ENCODE data around the gene LPAR6. TPM values are rescaled to one million over a fixed set of nuclear protein-coding genes. Genes with fewer than 3 reads are reported as not detected.

LPAR6 gene
- total RNA-seq, 1 donor from 2014 or later, result 5.8 TPM

DNA sequence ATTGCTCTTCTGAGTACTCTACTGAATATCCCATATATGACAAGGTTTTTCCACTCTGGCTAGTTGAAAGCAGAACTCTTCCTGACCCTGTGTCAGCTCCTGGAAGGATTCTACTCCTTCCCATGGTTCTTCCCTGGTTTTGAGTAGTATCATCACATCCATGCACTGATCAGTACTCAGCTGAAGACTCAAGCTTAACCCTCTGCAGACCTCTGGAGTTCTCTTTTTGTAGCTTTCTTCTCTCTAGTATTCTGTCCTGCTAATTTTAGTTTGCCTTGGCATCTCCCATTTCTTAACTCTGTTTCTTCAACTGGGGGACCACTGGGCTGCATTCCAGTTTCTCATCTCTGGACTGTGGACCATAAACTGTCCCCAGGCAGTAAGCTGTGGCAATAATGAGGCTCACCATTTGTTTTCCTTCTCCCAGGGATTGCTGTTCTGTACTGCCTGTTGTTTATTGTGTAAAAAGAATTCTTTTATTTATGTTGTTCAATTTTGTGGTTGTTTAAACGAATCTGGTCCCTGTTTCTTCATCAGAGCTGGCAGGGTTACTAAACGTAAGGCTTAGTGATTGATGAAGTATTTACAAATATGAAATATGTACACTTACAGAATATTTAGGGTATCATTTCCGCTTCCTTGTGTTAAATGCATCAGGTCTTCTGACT lies 19.7 kb downstream of the LPAR6 start:
- H3K4me1 Mint-ChIP-seq (ENCODE audit: low read depth), result peaks cover 7% of the 10 kb centered on the region
- H3K9me3 Mint-ChIP-seq, result peaks cover 38% of the 10 kb centered on the region
- peaks cover 64% of the 10 kb centered on the region for H3K36me3 Mint-ChIP-seq (ENCODE audit: low read depth)
- H3K4me3 Mint-ChIP-seq (ENCODE audit: low read depth), result no peak overlapping the region
- no peaks in the 10 kb centered on the region for H3K27me3 Mint-ChIP-seq (ENCODE audit: low read depth)
- intact Hi-C loops (cut with micrococcal nuclease), result no loop called here
- DNase-seq (ENCODE audit: low spot score), result no peak
- H3K27ac Mint-ChIP-seq, result no peak overlapping the region

DNA sequence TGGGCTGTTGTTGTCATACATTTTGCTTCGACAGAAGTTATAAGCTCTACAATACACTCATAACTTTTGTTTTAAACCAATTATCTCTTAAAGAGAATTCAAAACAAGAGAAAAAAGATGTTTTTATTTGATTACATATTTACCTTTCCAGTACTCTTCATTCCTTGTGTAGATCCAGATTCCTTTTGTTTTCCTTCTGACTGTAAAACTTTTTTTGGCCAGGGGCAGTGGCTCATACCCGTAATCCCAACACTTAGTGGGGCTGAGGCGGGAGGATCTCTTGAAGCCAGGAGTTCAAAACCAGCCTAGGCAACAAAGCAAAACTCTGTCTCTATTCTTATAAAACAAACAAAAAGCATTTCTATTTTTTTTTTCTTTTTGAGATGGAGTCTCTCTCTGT lies 21.7 kb downstream of the LPAR6 start:
- H3K36me3 Mint-ChIP-seq (ENCODE audit: low read depth), result peaks cover 61% of the 10 kb centered on the region
- H3K9me3 Mint-ChIP-seq, result peaks cover 32% of the 10 kb centered on the region
- H3K27me3 Mint-ChIP-seq (ENCODE audit: low read depth), result no peaks in the 10 kb centered on the region
- intact Hi-C loops (cut with micrococcal nuclease), result no loop called here
- no peak overlapping the region for H3K4me3 Mint-ChIP-seq (ENCODE audit: low read depth)
- no peak overlapping the region for H3K27ac Mint-ChIP-seq
- DNase-seq (ENCODE audit: low spot score), result no peak
- H3K4me1 Mint-ChIP-seq (ENCODE audit: low read depth), result peaks cover 13% of the 10 kb centered on the region

DNA sequence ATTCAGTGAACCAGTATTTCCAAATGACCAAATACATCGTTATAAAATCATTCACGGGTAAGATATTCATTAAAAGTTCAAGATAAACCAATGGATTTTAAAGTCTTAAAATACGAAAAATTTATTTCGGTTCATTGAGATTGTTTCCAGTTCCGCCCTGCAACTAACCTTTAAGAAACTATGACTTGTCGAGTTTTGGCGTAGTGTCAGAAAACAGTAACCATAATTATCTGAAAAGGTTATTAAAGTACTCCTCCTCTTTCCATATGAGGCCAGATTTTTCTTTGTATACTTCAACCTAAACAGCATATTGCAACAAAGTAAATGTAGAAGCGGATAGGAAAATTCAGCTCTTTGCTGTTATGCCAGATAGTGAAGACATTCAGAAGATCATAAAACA lies 26.1 kb downstream of the LPAR6 start:
- Mint-ChIP-seq H3K27ac (no peak overlapping the region), H3K4me3 (ENCODE audit: low read depth) (no peak overlapping the region), H3K36me3 (ENCODE audit: low read depth) (peaks cover 41% of the 10 kb centered on the region), H3K27me3 (ENCODE audit: low read depth) (no peaks in the 10 kb centered on the region), H3K4me1 (ENCODE audit: low read depth) (peaks cover 13% of the 10 kb centered on the region), H3K9me3 (no peaks in the 10 kb centered on the region)
- DNase-seq (ENCODE audit: low spot score), result no peak
- intact Hi-C loops (cut with micrococcal nuclease), result no loop called here

GRCh38 chr13:48383384-48383783 lies 29.5 kb downstream of the LPAR6 start:
- H3K4me3 Mint-ChIP-seq (ENCODE audit: low read depth), result no peak overlapping the region
- H3K4me1 Mint-ChIP-seq (ENCODE audit: low read depth), result peaks cover 7% of the 10 kb centered on the region
- no peak overlapping the region for H3K27ac Mint-ChIP-seq
- DNase-seq (ENCODE audit: low spot score), result no peak
- H3K36me3 Mint-ChIP-seq (ENCODE audit: low read depth), result peaks cover 51% of the 10 kb centered on the region
- intact Hi-C loops (cut with micrococcal nuclease), result no loop called here
- no peaks in the 10 kb centered on the region for H3K27me3 Mint-ChIP-seq (ENCODE audit: low read depth)
- no peaks in the 10 kb centered on the region for H3K9me3 Mint-ChIP-seq

- Mint-ChIP-seq H3K27me3 (ENCODE audit: low read depth) (no peaks in the 10 kb centered on the region), H3K4me3 (ENCODE audit: low read depth) (no peak overlapping the region), H3K4me1 (ENCODE audit: low read depth) (no peaks in the 10 kb centered on the region), H3K9me3 (no peaks in the 10 kb centered on the region), H3K27ac (no peak overlapping the region), H3K36me3 (ENCODE audit: low read depth) (peaks cover 57% of the 10 kb centered on the region)
- DNase-seq (ENCODE audit: low spot score), result no peak
- intact Hi-C loops (cut with micrococcal nuclease), result no loop called here
These were observed 32.3 kb downstream of the LPAR6 start for GRCh38 chr13:48380581-48380980.

DNA sequence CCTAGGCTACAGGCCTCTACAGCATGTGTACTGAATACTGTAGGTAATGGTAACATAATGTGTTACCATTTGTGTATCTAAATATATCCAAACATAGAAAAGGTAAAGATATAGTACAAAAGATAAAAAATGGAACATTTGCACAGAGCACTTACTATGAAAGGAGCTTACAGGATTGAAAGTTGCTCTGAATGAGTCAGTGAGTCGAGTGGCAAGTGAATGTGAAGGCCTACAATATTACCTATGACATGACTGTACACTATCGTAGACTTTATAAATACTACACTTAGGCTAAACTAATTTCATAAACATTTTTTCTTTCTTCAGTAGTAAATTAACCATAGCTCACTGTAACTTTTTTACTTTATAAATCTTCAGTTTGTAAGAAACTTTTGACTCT lies 35.1 kb downstream of the LPAR6 start:
- peaks cover 60% of the 10 kb centered on the region for H3K36me3 Mint-ChIP-seq (ENCODE audit: low read depth)
- intact Hi-C loops (cut with micrococcal nuclease), result no loop called here
- H3K9me3 Mint-ChIP-seq, result peaks cover 4% of the 10 kb centered on the region
- no peaks in the 10 kb centered on the region for H3K4me1 Mint-ChIP-seq (ENCODE audit: low read depth)
- H3K27ac Mint-ChIP-seq, result no peak overlapping the region
- no peaks in the 10 kb centered on the region for H3K27me3 Mint-ChIP-seq (ENCODE audit: low read depth)
- DNase-seq (ENCODE audit: low spot score), result no peak
- H3K4me3 Mint-ChIP-seq (ENCODE audit: low read depth), result no peak overlapping the region

GRCh38 chr13:48370815-48371214 lies 42.1 kb downstream of the LPAR6 start:
- H3K27me3 Mint-ChIP-seq (ENCODE audit: low read depth), result no peaks in the 10 kb centered on the region
- peaks cover 31% of the 10 kb centered on the region for H3K36me3 Mint-ChIP-seq (ENCODE audit: low read depth)
- no peaks in the 10 kb centered on the region for H3K4me1 Mint-ChIP-seq (ENCODE audit: low read depth)
- DNase-seq (ENCODE audit: low spot score), result no peak
- H3K9me3 Mint-ChIP-seq, result peaks cover 4% of the 10 kb centered on the region
- no peak overlapping the region for H3K27ac Mint-ChIP-seq
- intact Hi-C loops (cut with micrococcal nuclease), result no loop called here
- H3K4me3 Mint-ChIP-seq (ENCODE audit: low read depth), result no peak overlapping the region

GRCh38 chr13:48369988-48370387 lies 42.9 kb downstream of the LPAR6 start:
- H3K4me3 Mint-ChIP-seq (ENCODE audit: low read depth), result no peak overlapping the region
- H3K36me3 Mint-ChIP-seq (ENCODE audit: low read depth), result peaks cover 29% of the 10 kb centered on the region
- peaks cover 4% of the 10 kb centered on the region for H3K9me3 Mint-ChIP-seq
- intact Hi-C loops (cut with micrococcal nuclease), result no loop called here
- no peak for DNase-seq (ENCODE audit: low spot score)
- no peak overlapping the region for H3K27ac Mint-ChIP-seq
- no peaks in the 10 kb centered on the region for H3K27me3 Mint-ChIP-seq (ENCODE audit: low read depth)
- no peaks in the 10 kb centered on the region for H3K4me1 Mint-ChIP-seq (ENCODE audit: low read depth)

Other genes starting within 250 kb of the LPAR6 start
- gene ITM2B, start 179.9 kb downstream of the LPAR6 start, total RNA-seq, result 48.7 and 54.4 TPM in 2 replicates
- gene RB1, start 109.4 kb downstream of the LPAR6 start, total RNA-seq, result 27.1 and 28.0 TPM in 2 replicates
- 2.7 and 3.4 TPM in 2 replicates for gene RCBTB2, start 120.0 kb upstream of the LPAR6 start, total RNA-seq
- 3.2 and 3.7 TPM in 2 replicates for gene CYSLTR2, start 240.8 kb upstream of the LPAR6 start, total RNA-seq